Measurements from ENCODE around the gene COL23A1. TPM values are rescaled to one million over a fixed set of nuclear protein-coding genes. Genes with fewer than 3 reads are reported as not detected.

Gene COL23A1
- 0.49 TPM for polyA plus RNA-seq (2013, experiment 1 of 2)
- 0.45 TPM for polyA plus RNA-seq (2013, experiment 2 of 2)

DNA sequence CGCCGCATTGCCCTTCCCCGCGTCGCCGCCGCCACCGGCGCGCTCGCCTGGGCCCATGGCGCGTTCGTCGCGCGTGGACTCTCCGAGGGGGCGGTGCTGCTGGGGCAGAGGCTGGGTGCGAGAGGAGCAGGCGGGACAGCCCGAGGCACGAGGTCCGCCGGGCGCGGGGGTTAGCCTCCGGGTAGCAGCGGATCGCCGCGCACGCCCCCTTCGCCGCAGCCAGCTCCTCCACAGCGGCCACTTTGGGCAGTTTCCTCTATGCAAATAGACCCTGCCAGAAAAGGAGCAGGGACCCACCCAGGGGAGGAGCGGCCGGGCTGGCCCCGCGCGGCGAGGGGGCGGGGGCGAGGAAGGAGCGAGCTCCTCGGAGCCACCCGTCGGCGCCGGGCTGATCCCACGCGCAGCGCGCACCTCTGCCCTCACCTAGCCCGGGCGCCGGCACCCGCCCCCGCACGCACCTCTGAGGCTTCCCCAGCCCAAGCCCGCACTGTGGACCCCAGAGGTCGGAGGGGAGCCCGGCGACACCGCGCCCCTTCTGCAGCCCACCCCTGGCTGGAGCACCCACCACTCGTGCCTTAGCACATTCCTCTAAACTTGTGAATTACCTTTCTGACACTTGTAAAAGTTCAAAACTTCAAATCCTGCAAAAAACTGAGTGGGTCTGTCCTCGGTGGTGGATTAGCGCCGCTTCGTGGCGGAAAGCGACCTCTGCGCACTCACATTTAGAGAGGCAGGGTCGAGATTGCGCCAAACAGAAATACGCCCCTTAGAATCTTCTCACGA, at the start of gene COL23A1:
COL23A1 (minus strand) TSS at position 253 of the 783 bp plus-strand sequence.
- H3K4me2 ChIP-seq (ENCODE audit: low read length), result peak within 1 kb of the TSS; percentile 20
- H3K18ac ChIP-seq (ENCODE audit: low read length), result peak within 1 kb of the TSS; percentile 55
- H3K27ac ChIP-seq (ENCODE audit: low read depth, low read length), result peak within 1 kb of the TSS; percentile 54
- H2BK5ac ChIP-seq (ENCODE audit: low read length), result no peak within 1 kb of the TSS
- no peaks in the 10 kb centered on the region for H3K36me3 ChIP-seq (ENCODE audit: control insufficient read depth, insufficient read depth, low read length)
- no peak within 1 kb of the TSS for H4K8ac ChIP-seq (ENCODE audit: low read depth, low read length)
- peak within 1 kb of the TSS; percentile 25 for H3K23ac ChIP-seq (ENCODE audit: low read length)
- H3K56ac ChIP-seq (ENCODE audit: low read length), result peak within 1 kb of the TSS; percentile 93
- peaks cover 2% of the 10 kb centered on the region for H3K27me3 ChIP-seq (ENCODE audit: insufficient read depth, low read length, poor library complexity)
- peaks cover 2% of the 10 kb centered on the region for H3K79me1 ChIP-seq (ENCODE audit: low read length)
- H3K79me2 ChIP-seq (ENCODE audit: control insufficient read depth, insufficient read depth, low read length), result no peaks in the 10 kb centered on the region
- no CpG with 5 or more reads among the region's 78 CpGs for WGBS (ENCODE audit: extremely low coverage, insufficient coverage, low lambda C conversion rate)
- H3K4ac ChIP-seq (ENCODE audit: low read depth, low read length), result peak within 1 kb of the TSS; percentile 28
- no peak within 1 kb of the TSS for H2BK15ac ChIP-seq (replicated peaks; ENCODE audit: low read depth)
- H3K4me3 ChIP-seq (ENCODE audit: low read length), result peak within 1 kb of the TSS; percentile 17
- H3K4me1 ChIP-seq (ENCODE audit: control insufficient read depth, low read depth, low read length), result peaks cover 3% of the 10 kb centered on the region
- peak within 1 kb of the TSS; percentile 85 for H3K9ac ChIP-seq (ENCODE audit: low read length)
- peak; percentile 82 for DNase-seq
- H2BK120ac ChIP-seq (ENCODE audit: low read depth, low read length), result no peak within 1 kb of the TSS
- no peak within 1 kb of the TSS for H4K5ac ChIP-seq (ENCODE audit: low read length)
- H2AK5ac ChIP-seq (ENCODE audit: low read length), result peak within 1 kb of the TSS; percentile 80

DNA sequence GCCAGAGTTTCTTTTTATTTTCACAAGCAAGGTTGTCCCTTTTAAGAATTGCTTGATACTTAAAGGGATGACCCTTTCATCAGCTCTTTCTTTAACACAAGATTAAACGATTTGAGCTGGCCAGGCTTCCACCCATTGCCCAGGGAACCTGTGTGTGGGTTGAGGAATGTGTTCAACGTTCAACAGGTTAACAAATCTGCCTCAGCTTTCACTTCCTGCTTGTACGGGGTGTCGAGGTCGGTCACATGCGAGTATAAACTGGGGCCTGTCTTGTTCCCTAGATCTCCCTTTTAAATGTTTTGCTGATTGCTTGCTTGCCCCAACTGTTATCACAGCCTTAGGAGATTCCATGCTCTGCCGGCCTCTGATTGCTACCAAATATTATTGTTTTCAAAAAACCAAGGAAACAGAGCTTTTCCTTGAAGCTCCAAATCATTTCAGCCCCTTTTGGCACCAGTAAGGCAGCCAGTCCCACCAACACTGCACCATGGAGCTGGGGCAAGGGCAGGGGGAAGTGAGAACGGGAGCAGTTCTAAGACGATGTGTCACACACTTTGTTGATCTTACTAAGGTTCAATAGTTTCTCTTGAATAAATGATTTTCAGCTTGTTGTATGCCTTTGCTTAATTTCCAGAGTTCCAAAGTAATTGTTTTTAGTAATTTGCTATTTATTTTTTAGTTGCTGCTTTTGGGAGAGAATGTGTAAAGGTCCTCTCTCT, 47.3 kb upstream of the COL23A1 start:
- Histone ChIP-seq H2AK5ac (ENCODE audit: low read length) (no peak overlapping the region), H4K5ac (ENCODE audit: low read length) (no peak overlapping the region), H3K9ac (ENCODE audit: low read length) (no peak overlapping the region), H3K4me2 (ENCODE audit: low read length) (no peak overlapping the region), H3K27ac (ENCODE audit: low read depth, low read length) (no peak overlapping the region), H3K56ac (ENCODE audit: low read length) (no peak overlapping the region), H3K79me1 (ENCODE audit: low read length) (no peaks in the 10 kb centered on the region), H4K8ac (ENCODE audit: low read depth, low read length) (no peak overlapping the region), H3K4ac (ENCODE audit: low read depth, low read length) (no peak overlapping the region), H3K36me3 (ENCODE audit: control insufficient read depth, insufficient read depth, low read length) (no peaks in the 10 kb centered on the region), H3K18ac (ENCODE audit: low read length) (no peak overlapping the region), H3K4me1 (ENCODE audit: control insufficient read depth, low read depth, low read length) (no peaks in the 10 kb centered on the region), H3K79me2 (ENCODE audit: control insufficient read depth, insufficient read depth, low read length) (no peaks in the 10 kb centered on the region), H3K4me3 (ENCODE audit: low read length) (no peak overlapping the region), H2BK15ac (replicated peaks; ENCODE audit: low read depth) (no peak overlapping the region), H3K23ac (ENCODE audit: low read length) (no peak overlapping the region), H3K27me3 (ENCODE audit: insufficient read depth, low read length, poor library complexity) (no peaks in the 10 kb centered on the region), H2BK120ac (ENCODE audit: low read depth, low read length) (no peak overlapping the region), H2BK5ac (ENCODE audit: low read length) (no peak overlapping the region)
- no CpG with 5 or more reads among the region's 9 CpGs for WGBS (ENCODE audit: extremely low coverage, insufficient coverage, low lambda C conversion rate)
- no peak for DNase-seq

DNA sequence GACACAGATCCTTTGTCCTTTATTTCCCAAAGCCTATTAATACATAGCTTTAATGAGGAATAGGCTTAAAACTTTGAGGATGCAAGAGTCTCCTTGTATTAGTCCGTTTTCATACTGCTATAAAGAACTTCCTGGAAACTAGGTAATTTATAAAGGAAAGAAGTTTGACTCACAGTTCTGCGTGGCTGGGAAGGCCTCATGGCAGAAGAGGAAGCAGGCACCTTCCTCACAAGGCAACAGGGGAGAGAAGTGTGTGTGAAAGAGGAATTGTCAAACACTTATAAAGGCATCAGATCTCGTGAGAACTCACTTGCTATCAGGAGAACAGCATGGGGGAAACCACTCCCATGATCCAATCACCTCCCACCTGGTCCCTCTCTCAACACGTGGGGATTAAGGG, 42.1 kb upstream of the COL23A1 start:
- Histone ChIP-seq H2BK5ac (ENCODE audit: low read length) (no peak overlapping the region), H3K36me3 (ENCODE audit: control insufficient read depth, insufficient read depth, low read length) (no peaks in the 10 kb centered on the region), H3K18ac (ENCODE audit: low read length) (no peak overlapping the region), H3K4me2 (ENCODE audit: low read length) (no peak overlapping the region), H3K4me3 (ENCODE audit: low read length) (no peak overlapping the region), H3K27me3 (ENCODE audit: insufficient read depth, low read length, poor library complexity) (no peaks in the 10 kb centered on the region), H3K56ac (ENCODE audit: low read length) (no peak overlapping the region), H3K4me1 (ENCODE audit: control insufficient read depth, low read depth, low read length) (no peaks in the 10 kb centered on the region), H3K23ac (ENCODE audit: low read length) (no peak overlapping the region), H3K79me2 (ENCODE audit: control insufficient read depth, insufficient read depth, low read length) (no peaks in the 10 kb centered on the region), H3K4ac (ENCODE audit: low read depth, low read length) (no peak overlapping the region), H3K9ac (ENCODE audit: low read length) (no peak overlapping the region), H2BK15ac (replicated peaks; ENCODE audit: low read depth) (no peak overlapping the region), H2AK5ac (ENCODE audit: low read length) (no peak overlapping the region), H4K5ac (ENCODE audit: low read length) (no peak overlapping the region), H2BK120ac (ENCODE audit: low read depth, low read length) (no peak overlapping the region), H3K79me1 (ENCODE audit: low read length) (no peaks in the 10 kb centered on the region), H4K8ac (ENCODE audit: low read depth, low read length) (no peak overlapping the region), H3K27ac (ENCODE audit: low read depth, low read length) (no peak overlapping the region)
- DNase-seq, result no peak
- no CpG with 5 or more reads among the region's 4 CpGs for WGBS (ENCODE audit: extremely low coverage, insufficient coverage, low lambda C conversion rate)

DNA sequence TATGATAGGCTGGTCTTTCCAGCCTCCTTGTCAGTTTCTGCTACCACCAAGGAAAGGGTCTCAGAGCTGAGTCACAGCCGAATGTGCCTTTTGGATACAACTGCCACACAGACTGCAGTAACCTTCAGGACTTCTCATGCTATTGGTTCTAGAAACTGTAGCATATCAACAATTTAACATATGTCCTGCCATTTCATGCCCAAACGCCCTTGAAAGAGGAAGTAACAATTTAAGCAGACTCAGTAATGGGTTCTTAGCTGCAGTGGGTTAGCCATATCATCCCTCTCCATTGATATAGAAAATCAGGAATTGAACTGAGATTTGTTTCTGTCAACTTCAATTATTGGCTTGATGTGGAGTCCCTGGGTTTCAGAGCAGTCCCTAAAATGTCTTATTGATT, 40.8 kb upstream of the COL23A1 start:
- no peak overlapping the region for H4K8ac ChIP-seq (ENCODE audit: low read depth, low read length)
- no peak overlapping the region for H4K5ac ChIP-seq (ENCODE audit: low read length)
- H2BK5ac ChIP-seq (ENCODE audit: low read length), result no peak overlapping the region
- no peaks in the 10 kb centered on the region for H3K4me1 ChIP-seq (ENCODE audit: control insufficient read depth, low read depth, low read length)
- H3K79me1 ChIP-seq (ENCODE audit: low read length), result no peaks in the 10 kb centered on the region
- H3K18ac ChIP-seq (ENCODE audit: low read length), result no peak overlapping the region
- no peaks in the 10 kb centered on the region for H3K36me3 ChIP-seq (ENCODE audit: control insufficient read depth, insufficient read depth, low read length)
- H3K56ac ChIP-seq (ENCODE audit: low read length), result no peak overlapping the region
- no peak overlapping the region for H3K4ac ChIP-seq (ENCODE audit: low read depth, low read length)
- no peak overlapping the region for H3K4me2 ChIP-seq (ENCODE audit: low read length)
- peaks cover 1% of the 10 kb centered on the region for H3K79me2 ChIP-seq (ENCODE audit: control insufficient read depth, insufficient read depth, low read length)
- no peak overlapping the region for H3K4me3 ChIP-seq (ENCODE audit: low read length)
- no peak overlapping the region for H3K27ac ChIP-seq (ENCODE audit: low read depth, low read length)
- no peak overlapping the region for H2AK5ac ChIP-seq (ENCODE audit: low read length)
- H3K27me3 ChIP-seq (ENCODE audit: insufficient read depth, low read length, poor library complexity), result no peaks in the 10 kb centered on the region
- WGBS (ENCODE audit: extremely low coverage, insufficient coverage, low lambda C conversion rate), result no CpG with 5 or more reads among the region's 2 CpGs
- DNase-seq, result no peak
- no peak overlapping the region for H2BK15ac ChIP-seq (replicated peaks; ENCODE audit: low read depth)
- H3K9ac ChIP-seq (ENCODE audit: low read length), result no peak overlapping the region
- no peak overlapping the region for H3K23ac ChIP-seq (ENCODE audit: low read length)
- H2BK120ac ChIP-seq (ENCODE audit: low read depth, low read length), result no peak overlapping the region

DNA sequence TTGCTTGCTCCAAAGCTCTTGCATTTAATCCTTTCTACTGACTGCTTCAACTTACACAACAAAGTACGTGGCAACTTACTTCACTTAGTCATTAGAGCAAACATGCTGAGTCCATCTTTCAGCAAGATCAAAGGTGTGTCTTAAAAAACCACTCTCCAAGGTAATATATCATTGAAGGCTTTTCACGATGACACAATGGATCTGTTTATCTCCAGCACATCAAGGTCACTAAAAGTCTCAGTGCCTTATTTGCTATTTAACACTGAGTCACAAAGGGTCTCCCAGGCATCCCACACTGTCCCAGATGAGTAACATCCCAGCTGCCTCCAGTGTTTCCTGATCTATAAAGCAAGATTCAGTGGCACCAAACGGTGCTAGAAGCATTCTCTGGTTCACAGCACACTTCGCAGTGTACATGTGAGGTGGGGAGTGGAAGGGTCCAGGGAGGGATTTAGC, 40.3 kb upstream of the COL23A1 start:
- no peak overlapping the region for H3K56ac ChIP-seq (ENCODE audit: low read length)
- no peak overlapping the region for H2BK120ac ChIP-seq (ENCODE audit: low read depth, low read length)
- H2AK5ac ChIP-seq (ENCODE audit: low read length), result no peak overlapping the region
- no peak overlapping the region for H3K23ac ChIP-seq (ENCODE audit: low read length)
- H3K27ac ChIP-seq (ENCODE audit: low read depth, low read length), result no peak overlapping the region
- no peak overlapping the region for H4K8ac ChIP-seq (ENCODE audit: low read depth, low read length)
- no peak overlapping the region for H3K9ac ChIP-seq (ENCODE audit: low read length)
- H3K79me2 ChIP-seq (ENCODE audit: control insufficient read depth, insufficient read depth, low read length), result peaks cover 6% of the 10 kb centered on the region
- H3K79me1 ChIP-seq (ENCODE audit: low read length), result no peaks in the 10 kb centered on the region
- H2BK15ac ChIP-seq (replicated peaks; ENCODE audit: low read depth), result no peak overlapping the region
- H3K18ac ChIP-seq (ENCODE audit: low read length), result no peak overlapping the region
- no peak for DNase-seq
- H3K4ac ChIP-seq (ENCODE audit: low read depth, low read length), result no peak overlapping the region
- no peak overlapping the region for H4K5ac ChIP-seq (ENCODE audit: low read length)
- H3K27me3 ChIP-seq (ENCODE audit: insufficient read depth, low read length, poor library complexity), result no peaks in the 10 kb centered on the region
- no peaks in the 10 kb centered on the region for H3K36me3 ChIP-seq (ENCODE audit: control insufficient read depth, insufficient read depth, low read length)
- no CpG with 5 or more reads among the region's 4 CpGs for WGBS (ENCODE audit: extremely low coverage, insufficient coverage, low lambda C conversion rate)
- H3K4me1 ChIP-seq (ENCODE audit: control insufficient read depth, low read depth, low read length), result no peaks in the 10 kb centered on the region
- H3K4me2 ChIP-seq (ENCODE audit: low read length), result no peak overlapping the region
- no peak overlapping the region for H3K4me3 ChIP-seq (ENCODE audit: low read length)
- no peak overlapping the region for H2BK5ac ChIP-seq (ENCODE audit: low read length)

Data from mesendoderm (in vitro differentiated cells).